WTC11 (cell line): ENCODE data around the gene MUC6. TPM values are rescaled to one million over a fixed set of nuclear protein-coding genes. Genes with fewer than 3 reads are reported as not detected.

Experiments
- ATAC-seq: fragments of 200-7000 bp; cut with Tn5 transposase; 2 replicates; pipeline ENCODE4 v1.10.0; 2021; ENCODE audit warnings: mild to moderate bottlenecking, moderate library complexity
- CTCF ChIA-PET: fragments of 300-600 bp; sonication (Branson Sonifier 250); formaldehyde crosslinking; loops from one replicate; lab custom pipeline; 2021; ENCODE audit warnings: antibody characterized with exemption; lab: Charles Lee
- POLR2A ChIA-PET: fragments of 350-600 bp; sonication (Branson Sonifier 250); formaldehyde crosslinking; loops from one replicate; lab custom pipeline; 2021; ENCODE audit warnings: antibody characterized with exemption; lab: Charles Lee
- DNase-seq: peaks from one replicate; pipeline ENCODE4 v3.0.0; 2021; ENCODE audit warnings: low spot score
- H3K27ac Mint-ChIP-seq: 2 replicates; pipeline ENCODE4 v1.8.0; 2021; ENCODE audit warnings: mixed read lengths
- H3K27me3 Mint-ChIP-seq: 2 replicates; pipeline ENCODE4 v1.8.0; 2021; ENCODE audit warnings: low read depth, mild to moderate bottlenecking, moderate library complexity, mixed read lengths
- H3K36me3 Mint-ChIP-seq: 2 replicates; pipeline ENCODE4 v1.8.0; 2021; ENCODE audit warnings: mixed read lengths
- H3K4me1 Mint-ChIP-seq: 2 replicates; pipeline ENCODE4 v1.8.0; 2022; ENCODE audit warnings: mixed read lengths
- H3K4me3 Mint-ChIP-seq: 2 replicates; pipeline ENCODE4 v1.8.0; 2021; ENCODE audit warnings: mild to moderate bottlenecking, moderate library complexity, mixed read lengths
- H3K9me3 Mint-ChIP-seq: 2 replicates; pipeline ENCODE4 v1.8.0; 2021; ENCODE audit warnings: mixed read lengths
- ARID4B ChIP-seq: sonication (generic); formaldehyde crosslinking; IDR thresholded peaks from 2 replicates; pipeline ENCODE4 v1.8.0; 2023; ENCODE audit warnings: missing genetic modification reagents, mild to moderate bottlenecking, borderline replicate concordance
- EMX1 ChIP-seq: fragments of 250-450 bp; sonication (Bioruptor Pico); IDR thresholded peaks from 2 replicates; pipeline ENCODE4 v1.8.0; 2021; ENCODE audit warnings: mild to moderate bottlenecking
- KAT7 ChIP-seq: sonication (generic); formaldehyde crosslinking; IDR thresholded peaks from 2 replicates; pipeline ENCODE4 v1.8.1; 2023; ENCODE audit warnings: missing genetic modification reagents, mild to moderate bottlenecking, borderline replicate concordance
- RELA ChIP-seq: sonication (generic); formaldehyde crosslinking; IDR thresholded peaks from 2 replicates; pipeline ENCODE4 v1.8.1; 2022; ENCODE audit warnings: missing genetic modification reagents, mild to moderate bottlenecking, borderline replicate concordance
- TCF7 ChIP-seq: sonication (generic); formaldehyde crosslinking; IDR thresholded peaks from 2 replicates; pipeline ENCODE4 v1.8.0; 2022; ENCODE audit warnings: mild to moderate bottlenecking, low read depth, missing genetic modification reagents, moderate library complexity
- ZNF219 ChIP-seq: sonication (generic); formaldehyde crosslinking; IDR thresholded peaks from 2 replicates; pipeline ENCODE4 v1.8.0; 2023; ENCODE audit warnings: missing genetic modification reagents, mild to moderate bottlenecking, borderline replicate concordance
- ZNF263 ChIP-seq: sonication (generic); formaldehyde crosslinking; IDR thresholded peaks from 2 replicates; pipeline ENCODE4 v1.8.1; 2022; ENCODE audit warnings: low read depth, mild to moderate bottlenecking, moderate library complexity, missing genetic modification reagents
- total RNA-seq: library from RNA; stranded (reverse); gene quantifications from 3 replicates; pipeline ENCODE4 v1.2.3, GENCODE V29; 2021
- TF ChIP-seq, protein P1 (sequence below): fragments of 250-450 bp; sonication (Bioruptor Pico); conservative IDR thresholded peaks from 2 replicates; pipeline ENCODE4 v1.9.0; 2021; ENCODE audit warnings: mild to moderate bottlenecking
- TF ChIP-seq, protein P2 (sequence below): sonication (generic); formaldehyde crosslinking; IDR thresholded peaks from 2 replicates; pipeline ENCODE4 v1.8.1; 2023; ENCODE audit warnings: mild to moderate bottlenecking, moderate library complexity, missing genetic modification reagents
- TF ChIP-seq, protein P3 (sequence below): fragments of 250-450 bp; sonication (Bioruptor Pico); IDR thresholded peaks from 2 replicates; pipeline ENCODE4 v1.9.0; 2021; ENCODE audit warnings: mild to moderate bottlenecking
- TF ChIP-seq, protein P4 (sequence below): sonication (generic); formaldehyde crosslinking; IDR thresholded peaks from 2 replicates; pipeline ENCODE4 v1.8.1; 2023; ENCODE audit warnings: mild to moderate bottlenecking, missing genetic modification reagents, borderline replicate concordance

The MUC6 gene
- total RNA-seq, 1 experiment from 2014 or later = 0.13 TPM

GRCh38 chr11:1076061-1076665, 39.6 kb upstream of the MUC6 start (continued):
- no peak for TF ChIP-seq ARID4B (CRISPR knock-in tag)
- TF ChIP-seq, protein P1, sequence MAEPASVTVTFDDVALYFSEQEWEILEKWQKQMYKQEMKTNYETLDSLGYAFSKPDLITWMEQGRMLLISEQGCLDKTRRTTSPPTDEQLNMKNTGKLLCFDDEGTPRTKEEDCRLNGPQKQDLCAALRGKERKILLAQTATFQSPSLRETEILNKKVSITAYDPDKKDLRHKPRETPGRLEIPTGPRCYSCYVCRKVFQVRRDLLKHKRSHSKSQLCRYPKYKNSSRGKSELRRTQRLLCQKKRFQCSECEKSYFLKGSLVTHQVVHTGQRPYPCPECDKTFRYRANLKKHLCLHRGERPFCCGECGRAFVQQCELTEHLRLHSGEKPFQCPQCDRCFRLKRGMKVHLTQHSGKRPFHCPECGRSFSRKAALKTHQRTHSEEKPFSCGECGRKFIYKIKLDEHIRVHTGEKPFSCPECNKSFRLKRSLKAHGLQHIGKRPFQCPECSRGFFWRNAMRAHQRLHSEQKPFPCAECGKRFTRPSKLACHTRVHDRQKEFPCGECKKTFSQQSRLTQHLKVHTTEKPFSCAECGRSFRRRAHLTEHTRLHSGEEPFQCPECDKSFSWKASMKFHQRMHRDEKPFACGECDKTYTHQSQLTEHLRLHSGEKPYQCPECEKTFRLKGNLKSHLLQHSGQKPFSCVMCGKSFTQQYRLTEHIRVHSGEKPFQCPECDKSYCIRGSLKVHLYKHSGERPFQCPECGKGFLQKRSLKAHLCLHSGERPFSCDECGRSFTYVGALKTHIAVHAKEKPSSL (CRISPR knock-in tag) = no peak
- no peak for TF ChIP-seq TCF7 (CRISPR knock-in tag)

GRCh38 chr11:1075341-1075911, 38.9 kb upstream of the MUC6 start:
- Mint-ChIP-seq H3K27me3 (no peaks in the 10 kb centered on the region), H3K4me1 (no peaks in the 10 kb centered on the region), H3K36me3 (no peaks in the 10 kb centered on the region), H3K27ac (no peak overlapping the region), H3K9me3 (no peaks in the 10 kb centered on the region), H3K4me3 (no peak overlapping the region)
- ATAC-seq = no peak
- CTCF ChIA-PET = interaction anchor here (1.0 to 1.8 kb wide), 2 partner anchors 24 to 150 kb away, joined by 3 to 8 read pairs; partner anchors contain the start of gene AP2A2
- DNase-seq = no peak
- TF ChIP-seq KAT7 (no peak), ZNF263 (CRISPR knock-in tag) (no peak), ZNF219 (CRISPR knock-in tag) (no peak)
- TF ChIP-seq, protein P2, sequence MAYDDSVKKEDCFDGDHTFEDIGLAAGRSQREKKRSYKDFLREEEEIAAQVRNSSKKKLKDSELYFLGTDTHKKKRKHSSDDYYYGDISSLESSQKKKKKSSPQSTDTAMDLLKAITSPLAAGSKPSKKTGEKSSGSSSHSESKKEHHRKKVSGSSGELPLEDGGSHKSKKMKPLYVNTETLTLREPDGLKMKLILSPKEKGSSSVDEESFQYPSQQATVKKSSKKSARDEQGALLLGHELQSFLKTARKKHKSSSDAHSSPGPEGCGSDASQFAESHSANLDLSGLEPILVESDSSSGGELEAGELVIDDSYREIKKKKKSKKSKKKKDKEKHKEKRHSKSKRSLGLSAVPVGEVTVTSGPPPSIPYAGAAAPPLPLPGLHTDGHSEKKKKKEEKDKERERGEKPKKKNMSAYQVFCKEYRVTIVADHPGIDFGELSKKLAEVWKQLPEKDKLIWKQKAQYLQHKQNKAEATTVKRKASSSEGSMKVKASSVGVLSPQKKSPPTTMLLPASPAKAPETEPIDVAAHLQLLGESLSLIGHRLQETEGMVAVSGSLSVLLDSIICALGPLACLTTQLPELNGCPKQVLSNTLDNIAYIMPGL (CRISPR knock-in tag) = no peak
- POLR2A ChIA-PET = interaction anchor here (0.7 kb wide), 1 partner anchor 315 kb away, joined by 8 read pairs; no protein-coding TSS in a partner anchor

DNA sequence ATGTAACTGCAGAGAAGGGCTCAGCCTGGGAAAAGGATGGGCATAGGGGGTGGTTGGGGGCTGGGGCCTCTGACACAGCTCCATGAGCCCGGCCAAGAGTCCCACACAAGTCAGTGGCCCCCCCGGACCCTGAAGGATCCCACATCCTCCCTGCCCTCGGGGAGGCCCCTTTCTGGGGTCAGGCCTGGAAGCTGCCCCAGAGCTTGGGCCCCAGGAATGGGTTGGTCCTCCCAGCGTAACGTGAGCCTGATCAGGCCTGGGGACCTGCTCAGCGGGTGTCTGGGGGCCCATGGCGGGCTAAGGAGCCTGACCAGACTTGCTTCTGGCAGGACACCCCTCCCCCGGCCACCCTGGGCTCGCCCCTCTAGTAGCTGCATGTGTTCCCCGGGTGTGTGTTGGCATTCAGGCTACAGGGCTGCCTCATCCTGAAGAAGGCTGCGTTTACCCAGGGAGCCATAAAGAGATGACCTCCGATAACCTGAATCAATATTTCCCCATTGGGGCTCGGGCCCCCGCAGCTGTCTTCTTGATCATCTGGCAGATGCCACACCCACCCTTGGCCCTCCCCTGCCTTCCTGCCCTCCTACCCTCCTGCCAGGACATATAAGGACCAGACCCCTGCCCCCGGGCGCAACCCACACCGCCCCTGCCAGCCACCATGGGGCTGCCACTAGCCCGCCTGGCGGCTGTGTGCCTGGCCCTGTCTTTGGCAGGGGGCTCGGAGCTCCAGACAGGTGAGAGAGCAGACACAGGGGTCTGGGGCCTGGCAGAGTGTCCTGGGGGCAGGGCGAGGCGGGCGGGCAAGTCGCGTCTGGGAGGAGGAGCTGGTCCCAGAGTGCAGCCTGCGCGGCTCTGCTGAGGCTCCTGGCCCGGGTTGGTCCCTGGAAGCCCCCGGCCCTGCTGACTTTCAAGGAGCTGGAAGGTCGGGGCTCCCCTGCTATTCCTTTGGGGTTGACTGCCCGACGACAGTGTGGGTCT, 38.0 kb upstream of the MUC6 start, which contains the start of gene MUC2:
Gene MUC2 (plus strand): TSS at position 631 of the 978 bp plus-strand sequence.
- no peak for TF ChIP-seq EMX1 (CRISPR knock-in tag)
- TF ChIP-seq, protein P3, sequence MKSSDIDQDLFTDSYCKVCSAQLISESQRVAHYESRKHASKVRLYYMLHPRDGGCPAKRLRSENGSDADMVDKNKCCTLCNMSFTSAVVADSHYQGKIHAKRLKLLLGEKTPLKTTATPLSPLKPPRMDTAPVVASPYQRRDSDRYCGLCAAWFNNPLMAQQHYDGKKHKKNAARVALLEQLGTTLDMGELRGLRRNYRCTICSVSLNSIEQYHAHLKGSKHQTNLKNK (CRISPR knock-in tag) = no peak
- no peak for TF ChIP-seq ZNF219 (CRISPR knock-in tag)
- TF ChIP-seq, protein P4, sequence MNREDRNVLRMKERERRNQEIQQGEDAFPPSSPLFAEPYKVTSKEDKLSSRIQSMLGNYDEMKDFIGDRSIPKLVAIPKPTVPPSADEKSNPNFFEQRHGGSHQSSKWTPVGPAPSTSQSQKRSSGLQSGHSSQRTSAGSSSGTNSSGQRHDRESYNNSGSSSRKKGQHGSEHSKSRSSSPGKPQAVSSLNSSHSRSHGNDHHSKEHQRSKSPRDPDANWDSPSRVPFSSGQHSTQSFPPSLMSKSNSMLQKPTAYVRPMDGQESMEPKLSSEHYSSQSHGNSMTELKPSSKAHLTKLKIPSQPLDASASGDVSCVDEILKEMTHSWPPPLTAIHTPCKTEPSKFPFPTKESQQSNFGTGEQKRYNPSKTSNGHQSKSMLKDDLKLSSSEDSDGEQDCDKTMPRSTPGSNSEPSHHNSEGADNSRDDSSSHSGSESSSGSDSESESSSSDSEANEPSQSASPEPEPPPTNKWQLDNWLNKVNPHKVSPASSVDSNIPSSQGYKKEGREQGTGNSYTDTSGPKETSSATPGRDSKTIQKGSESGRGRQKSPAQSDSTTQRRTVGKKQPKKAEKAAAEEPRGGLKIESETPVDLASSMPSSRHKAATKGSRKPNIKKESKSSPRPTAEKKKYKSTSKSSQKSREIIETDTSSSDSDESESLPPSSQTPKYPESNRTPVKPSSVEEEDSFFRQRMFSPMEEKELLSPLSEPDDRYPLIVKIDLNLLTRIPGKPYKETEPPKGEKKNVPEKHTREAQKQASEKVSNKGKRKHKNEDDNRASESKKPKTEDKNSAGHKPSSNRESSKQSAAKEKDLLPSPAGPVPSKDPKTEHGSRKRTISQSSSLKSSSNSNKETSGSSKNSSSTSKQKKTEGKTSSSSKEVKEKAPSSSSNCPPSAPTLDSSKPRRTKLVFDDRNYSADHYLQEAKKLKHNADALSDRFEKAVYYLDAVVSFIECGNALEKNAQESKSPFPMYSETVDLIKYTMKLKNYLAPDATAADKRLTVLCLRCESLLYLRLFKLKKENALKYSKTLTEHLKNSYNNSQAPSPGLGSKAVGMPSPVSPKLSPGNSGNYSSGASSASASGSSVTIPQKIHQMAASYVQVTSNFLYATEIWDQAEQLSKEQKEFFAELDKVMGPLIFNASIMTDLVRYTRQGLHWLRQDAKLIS (CRISPR knock-in tag) = no peak
- no peak for TF ChIP-seq RELA (CRISPR knock-in tag)
- H3K27ac Mint-ChIP-seq = no peak within 1 kb of the TSS
- ATAC-seq (no peak), DNase-seq (peak; percentile 15)
- no peak within 1 kb of the TSS for H3K4me3 Mint-ChIP-seq
- H3K4me1 Mint-ChIP-seq = no peaks in the 10 kb centered on the region
- H3K36me3 Mint-ChIP-seq = no peaks in the 10 kb centered on the region
- no peaks in the 10 kb centered on the region for H3K27me3 Mint-ChIP-seq
- H3K9me3 Mint-ChIP-seq = peaks cover 3% of the 10 kb centered on the region; the same call in 1 of the 2 replicates
- ChIA-PET POLR2A (interaction anchor here (0.7 kb wide), 1 partner anchor 314 kb away, joined by 8 read pairs; no protein-coding TSS in a partner anchor), CTCF (interaction anchor here (1.0 to 1.8 kb wide), 2 partner anchors 23 to 149 kb away, joined by 3 to 8 read pairs; partner anchors contain the start of gene AP2A2)
